Medulla oblongata (tissue), 1 donor: ENCODE data around the gene ZNF502.
A peak's percentile ranks its signal among the peaks of the same experiment; 100 is the strongest.
"Not testable (repeated sequence)": the region's sequence is repeated elsewhere in the genome, so short reads cannot be mapped to it uniquely, and the experiment has no call there.

Experiments used
- DNase-seq: peaks from one replicate; pipeline ENCODE4 v3.0.0-alpha.2; 2015; ENCODE audit errors: extremely low spot score

ZNF502 gene

GRCh38 chr3:44712455-44713075 lies at the start of gene ZNF502:
TSS of gene ZNF502 (plus strand) at chr3:44712660. CDS start at chr3:44720262, 7,602 bp downstream.
- peak; percentile 84 for DNase-seq

- no peak for DNase-seq
Measured at GRCh38 chr3:44665173-44665572, 47.3 kb upstream of the ZNF502 start.

- DNase-seq, result no peak
Measured at GRCh38 chr3:44666346-44666745, 46.1 kb upstream of the ZNF502 start.

DNA sequence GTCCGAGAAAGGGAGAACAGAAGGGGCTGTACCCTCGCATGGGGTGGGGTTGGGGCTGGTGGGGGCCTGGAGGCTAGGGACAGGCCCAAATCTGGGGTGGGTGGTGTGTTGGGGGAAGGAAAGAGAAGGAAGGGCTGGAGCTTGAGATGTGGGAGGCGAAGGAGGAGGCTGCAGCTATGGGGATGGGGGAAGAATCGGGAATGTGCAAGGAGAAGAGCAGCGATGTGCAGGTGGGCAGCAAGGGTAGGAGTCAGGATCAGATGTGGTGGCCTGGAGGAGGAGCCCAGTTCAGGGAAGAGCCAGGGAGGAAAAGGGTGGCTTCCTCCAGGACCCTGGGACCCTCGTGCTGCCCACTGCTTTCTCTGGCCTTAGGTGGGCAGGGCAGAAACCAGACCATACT lies 42.7 kb upstream of the ZNF502 start:
- DNase-seq, result no peak

- not testable (repeated sequence) for DNase-seq
Measured at GRCh38 chr3:44673466-44673865, 39.0 kb upstream of the ZNF502 start.

DNA sequence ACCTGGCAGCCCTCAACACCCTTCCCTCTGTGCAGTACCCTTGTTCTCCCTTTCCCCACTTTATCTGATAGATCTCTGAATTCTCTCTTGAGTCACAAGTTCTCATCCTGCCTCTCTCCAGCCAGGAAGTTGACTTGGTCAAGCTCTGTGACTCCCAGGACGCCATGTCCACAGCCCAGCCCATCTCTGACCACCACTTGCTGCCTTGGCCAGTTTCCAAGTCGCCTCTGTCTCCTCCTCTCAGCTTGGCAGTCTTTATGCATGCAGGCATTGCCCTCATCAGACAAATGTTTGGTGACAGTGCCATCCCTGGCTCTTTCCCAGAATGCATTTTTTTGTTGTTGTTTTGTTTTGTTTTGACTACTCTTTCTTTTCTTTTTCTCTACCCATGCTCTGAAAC lies 38.2 kb upstream of the ZNF502 start:
- DNase-seq, result no peak

DNA sequence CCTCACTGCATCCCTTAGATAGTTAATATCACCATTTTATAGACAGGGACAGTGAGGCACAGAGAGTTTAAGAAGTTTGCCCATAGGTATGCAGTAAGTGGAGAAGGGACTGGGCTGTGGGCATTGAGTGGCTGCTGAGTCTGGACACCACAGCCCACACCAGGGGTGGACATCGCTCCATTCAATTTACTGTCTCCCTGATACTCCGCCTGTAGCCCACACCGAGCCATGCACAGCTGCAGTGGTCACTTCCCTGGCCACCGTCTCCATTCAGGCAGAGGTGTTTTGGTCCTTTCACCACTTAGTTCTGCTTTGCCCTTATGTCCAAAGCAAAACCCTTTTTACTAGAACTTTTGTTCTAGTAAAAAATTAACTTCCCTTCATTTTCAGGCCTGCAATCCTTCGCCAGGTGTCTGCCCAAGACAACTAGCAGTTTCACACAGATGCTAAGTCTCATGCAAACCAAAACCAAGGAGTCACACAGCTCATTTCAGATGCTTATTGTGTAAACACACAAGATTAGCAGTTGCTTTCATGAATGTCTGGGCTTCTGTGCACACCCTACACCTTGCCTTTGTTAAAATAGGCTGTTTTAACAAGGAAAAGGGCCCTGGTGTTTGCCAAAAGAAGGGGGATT lies 33.9 kb upstream of the ZNF502 start:
- DNase-seq, result no peak

- no peak for DNase-seq
Measured at GRCh38 chr3:44680921-44681455, 31.5 kb upstream of the ZNF502 start.

DNA sequence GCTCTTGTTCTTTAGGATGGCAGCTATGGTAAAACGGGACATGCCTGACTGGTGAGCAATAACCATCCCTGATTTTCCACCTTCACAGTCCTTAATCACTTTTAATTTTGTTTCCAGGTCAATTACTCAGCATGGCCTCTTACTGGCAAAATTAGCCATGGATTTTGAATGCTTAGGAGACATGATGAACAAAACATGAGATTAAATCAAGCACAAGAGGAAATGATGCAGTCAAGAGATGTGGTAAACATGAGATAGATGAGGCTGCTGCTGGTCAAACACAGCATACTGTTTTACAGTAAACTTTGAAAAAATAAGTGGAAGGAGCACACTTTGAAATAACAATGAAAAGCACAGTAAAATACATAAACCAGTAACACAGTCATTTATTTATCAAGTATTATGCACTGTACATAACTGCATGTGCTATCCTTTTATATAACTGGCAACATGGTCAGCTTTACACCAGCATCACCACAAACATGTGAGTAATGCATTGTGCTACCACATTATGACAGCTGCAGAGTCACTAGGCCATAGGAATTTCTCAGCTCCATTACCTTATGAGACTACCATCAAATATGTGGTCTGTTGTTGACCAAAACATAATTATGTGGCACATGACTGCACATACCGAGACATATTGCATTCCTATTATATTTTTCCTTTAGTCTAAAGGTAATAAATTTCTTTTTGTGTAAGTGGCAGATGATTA lies 30.1 kb upstream of the ZNF502 start:
- no peak for DNase-seq

DNA sequence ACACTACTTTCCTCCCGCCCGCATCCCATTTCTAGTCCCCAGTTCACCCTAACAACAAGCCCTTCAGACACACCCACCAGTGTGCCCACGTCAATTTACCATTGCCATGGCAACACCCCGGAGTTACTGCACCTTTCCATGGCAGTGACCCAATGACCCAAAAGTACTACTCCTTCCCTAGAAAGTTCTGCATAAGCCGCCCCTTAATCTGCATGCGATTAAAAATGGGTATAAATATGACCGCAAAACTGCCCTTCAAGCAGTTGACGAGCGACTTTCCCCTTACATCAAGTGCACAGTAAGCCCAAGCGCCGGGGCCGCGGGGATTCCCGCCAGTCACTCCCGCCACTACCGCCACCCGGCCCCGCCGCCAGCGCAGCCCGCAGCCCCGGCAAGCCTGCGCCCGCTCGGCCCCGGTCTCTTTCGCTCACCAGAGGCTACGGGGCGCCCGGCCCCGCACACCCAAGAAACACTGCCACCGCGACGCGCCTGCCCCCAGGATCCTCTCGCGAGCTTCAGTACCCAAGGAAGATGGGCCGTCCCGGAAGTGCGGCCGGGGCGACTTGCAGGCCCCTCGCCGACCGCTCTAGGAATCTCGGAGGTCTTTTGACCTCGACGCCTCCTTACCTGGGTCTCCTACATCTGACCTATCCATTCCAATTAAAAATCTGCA lies 27.2 kb upstream of the ZNF502 start:
- DNase-seq, result peak; percentile 57

DNA sequence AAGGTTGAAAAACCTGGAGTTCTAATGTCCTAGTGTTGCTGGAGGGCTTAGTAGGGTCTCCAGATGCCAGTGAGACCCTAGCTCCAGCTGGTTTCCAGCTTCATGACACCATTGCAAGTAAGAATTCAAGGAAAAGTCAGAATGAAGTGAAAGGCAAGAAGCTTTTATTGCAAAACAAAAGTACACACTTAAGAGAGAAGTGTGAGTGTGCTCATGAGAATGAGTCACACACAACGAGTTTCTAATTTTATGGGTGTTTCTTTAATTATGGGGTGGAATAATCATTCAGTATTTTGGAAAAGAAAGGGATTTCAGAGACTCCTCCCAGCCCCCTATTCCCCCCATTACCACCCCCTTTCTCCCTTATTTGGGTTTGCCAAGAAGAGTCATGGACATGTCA lies 24.6 kb upstream of the ZNF502 start:
- DNase-seq, result no peak

GRCh38 chr3:44721231-44722102 lies 9.0 kb downstream of the ZNF502 start:
- no peak for DNase-seq

DNA sequence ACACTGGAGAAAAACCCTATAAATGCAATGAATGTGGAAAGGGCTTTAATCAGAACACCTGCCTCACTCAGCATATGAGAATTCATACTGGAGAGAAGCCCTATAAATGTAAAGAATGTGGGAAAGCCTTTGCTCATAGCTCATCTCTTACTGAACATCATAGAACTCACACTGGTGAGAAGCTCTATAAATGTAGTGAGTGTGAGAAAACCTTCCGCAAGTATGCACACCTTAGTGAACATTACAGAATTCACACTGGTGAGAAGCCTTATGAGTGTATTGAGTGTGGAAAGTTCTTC lies 9.6 kb downstream of the ZNF502 start:
- no peak for DNase-seq

DNA sequence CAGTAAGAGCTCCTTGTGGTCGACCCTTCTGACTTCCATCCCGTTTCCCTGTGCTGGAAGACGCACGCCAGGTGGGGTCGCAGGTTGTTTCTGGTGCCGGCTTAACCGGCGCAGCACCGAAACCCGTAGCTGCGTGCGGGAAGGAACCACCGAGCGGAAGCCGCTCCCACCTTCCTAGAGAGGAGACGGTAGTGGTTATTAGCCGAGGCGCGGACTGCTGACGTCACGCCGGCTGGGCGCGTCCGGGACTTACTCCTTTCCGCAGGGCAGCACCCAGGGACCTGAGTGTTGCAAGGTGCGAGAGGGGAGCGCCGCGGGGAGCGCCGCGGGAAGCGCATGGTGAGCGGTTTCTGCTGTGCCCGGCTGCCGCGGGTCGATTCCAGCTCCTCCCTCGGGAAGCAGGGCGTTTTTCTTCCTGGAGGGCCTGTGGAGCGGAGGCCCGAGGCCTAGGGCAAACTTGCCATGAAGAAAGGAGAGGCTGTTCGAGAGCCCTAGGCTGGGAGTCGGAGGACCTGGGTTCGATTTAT lies 17.0 kb downstream of the ZNF502 start, which contains the start of gene ZNF501:
TSS of gene ZNF501 (plus strand) at position 252 of the 527 bp plus-strand sequence. CDS start 4,787 bp downstream, outside the sequence.
- DNase-seq, result peak; percentile 80

GRCh38 chr3:44734646-44735168 lies 22.2 kb downstream of the ZNF502 start:
- no peak for DNase-seq

DNA sequence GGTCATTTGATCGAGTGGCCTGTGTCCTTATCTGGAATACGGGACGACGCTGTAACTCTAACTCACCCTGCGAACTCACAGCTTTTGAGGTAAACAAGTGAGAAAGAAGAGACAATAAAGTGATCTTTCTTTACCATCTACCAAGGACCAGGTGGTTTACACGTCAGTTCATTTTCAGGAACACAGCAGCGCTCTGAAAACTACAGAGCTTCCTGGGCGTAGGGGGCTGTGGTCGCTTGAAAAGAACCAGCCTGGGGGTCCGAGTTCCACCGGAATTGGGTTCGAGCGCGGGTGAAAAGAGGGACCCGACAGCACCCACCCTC lies 48.6 kb downstream of the ZNF502 start:
- DNase-seq, result no peak

GRCh38 chr3:44761424-44762169 lies 49.1 kb downstream of the ZNF502 start, which contains the start of the genes KIAA1143 and KIF15:
TSS of gene KIAA1143 (minus strand) at chr3:44761619. CDS start at chr3:44761602, 17 bp downstream.
TSS of gene KIF15 (plus strand) at chr3:44761794. CDS start at chr3:44761866, 72 bp downstream.
- peak; percentile 97 for DNase-seq

DNA sequence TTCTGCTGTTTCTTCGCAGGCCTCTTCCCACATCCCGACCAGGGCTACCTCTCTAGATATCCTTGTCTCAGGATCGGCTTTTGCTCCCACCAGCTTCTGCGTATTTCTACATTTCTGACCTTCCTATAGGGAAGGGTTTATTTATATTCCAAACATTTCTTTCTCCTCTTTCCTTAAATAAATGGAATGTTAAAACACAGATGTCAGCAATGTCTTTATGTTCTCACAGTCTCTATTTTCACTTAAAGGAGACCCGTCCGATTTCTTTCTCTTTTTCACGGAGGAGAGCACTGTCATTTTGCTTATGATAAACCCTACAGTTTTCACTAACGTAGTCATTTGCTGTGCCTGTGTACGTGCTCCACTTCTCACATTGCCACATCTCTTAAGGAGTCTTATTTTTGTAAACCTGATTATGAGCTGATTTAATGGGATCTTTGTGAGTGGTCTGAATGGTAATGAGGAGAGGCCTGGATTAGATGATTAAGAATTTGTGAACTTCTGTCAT lies 49.8 kb downstream of the ZNF502 start:
- no peak for DNase-seq

DNA sequence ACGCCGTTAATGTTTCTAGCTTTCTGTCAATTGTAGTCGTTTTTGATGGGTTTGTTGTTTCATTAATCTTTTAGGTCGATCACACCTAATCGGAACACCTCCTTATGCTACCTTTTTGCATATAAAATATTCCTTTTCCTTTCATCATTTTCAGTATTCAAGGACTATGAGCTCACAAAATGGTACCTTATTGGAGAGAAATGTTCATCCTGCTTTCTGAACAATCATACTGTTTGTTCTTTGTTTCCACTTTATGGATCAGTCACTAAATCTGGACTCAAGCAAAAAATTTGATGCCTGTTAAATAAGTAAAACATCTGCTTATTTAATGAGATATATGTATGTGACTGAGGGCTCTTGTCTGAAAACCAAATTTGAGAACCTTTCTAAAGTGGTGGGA lies 50.2 kb downstream of the ZNF502 start:
- no peak for DNase-seq

- DNase-seq, result no peak
Measured at GRCh38 chr3:44764248-44764647, 51.8 kb downstream of the ZNF502 start.
